Fibroblast of the conjunctiva (primary cell): ENCODE measurements around the gene RPS6KA2.

ENCODE experiments used
- DNase-seq: peaks from one replicate; pipeline ENCODE4 v3.0.0-alpha.2; 2010; ENCODE audit warnings: low read depth

The RPS6KA2 gene

GRCh38 chr6:166656230-166657151 lies 29.4 kb upstream of the RPS6KA2 start:
- DNase-seq: no peak

DNA sequence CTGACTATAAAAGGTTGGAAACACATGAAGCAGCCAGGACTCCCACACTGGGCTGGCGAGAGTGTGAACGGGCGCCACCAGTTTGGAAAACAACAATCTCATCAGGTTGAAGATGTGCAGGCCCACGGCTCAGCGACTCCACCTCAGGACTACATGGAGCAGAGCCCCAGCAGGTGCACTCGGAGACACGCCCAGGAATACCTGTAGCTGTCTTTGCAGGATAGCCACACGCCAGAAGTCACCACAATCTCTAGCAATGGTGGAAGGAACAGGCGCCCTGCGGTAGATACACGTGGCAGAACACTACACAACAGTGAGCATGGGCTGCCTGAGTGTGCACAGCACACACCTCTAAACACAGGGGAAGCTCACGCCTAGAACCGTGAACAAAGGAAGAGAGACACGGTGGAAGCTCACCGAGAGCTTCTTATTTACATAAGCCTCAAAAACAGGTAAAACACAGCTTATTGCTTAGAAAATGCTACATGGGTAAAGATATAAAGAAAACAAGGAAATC lies 28.7 kb upstream of the RPS6KA2 start:
- DNase-seq: no peak

- no peak for DNase-seq
Observed at GRCh38 chr6:166655251-166655650, 28.2 kb upstream of the RPS6KA2 start.

DNA sequence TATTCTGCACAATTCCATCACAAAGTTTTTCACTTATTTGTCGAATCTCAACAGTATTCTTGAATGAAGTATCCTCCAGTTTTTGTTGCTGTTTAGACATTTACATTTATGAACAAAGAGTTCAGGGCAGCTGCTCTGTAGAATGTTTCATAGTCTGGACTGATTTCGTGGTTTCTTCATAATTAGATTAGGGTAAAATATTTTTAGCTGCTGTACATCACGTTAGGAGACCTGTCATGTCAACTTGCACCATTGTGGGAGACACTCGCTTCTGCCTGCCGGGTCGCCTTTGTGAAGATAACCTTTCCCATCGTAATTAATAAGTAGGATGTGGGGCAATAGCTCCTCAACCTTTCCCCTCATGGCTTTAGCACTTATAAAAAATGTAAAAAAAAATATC lies 27.5 kb upstream of the RPS6KA2 start:
- no peak for DNase-seq

GRCh38 chr6:166653639-166653941 lies 26.5 kb upstream of the RPS6KA2 start:
- no peak for DNase-seq

- DNase-seq: no peak
Observed at GRCh38 chr6:166650824-166651807, 24.1 kb upstream of the RPS6KA2 start.

DNA sequence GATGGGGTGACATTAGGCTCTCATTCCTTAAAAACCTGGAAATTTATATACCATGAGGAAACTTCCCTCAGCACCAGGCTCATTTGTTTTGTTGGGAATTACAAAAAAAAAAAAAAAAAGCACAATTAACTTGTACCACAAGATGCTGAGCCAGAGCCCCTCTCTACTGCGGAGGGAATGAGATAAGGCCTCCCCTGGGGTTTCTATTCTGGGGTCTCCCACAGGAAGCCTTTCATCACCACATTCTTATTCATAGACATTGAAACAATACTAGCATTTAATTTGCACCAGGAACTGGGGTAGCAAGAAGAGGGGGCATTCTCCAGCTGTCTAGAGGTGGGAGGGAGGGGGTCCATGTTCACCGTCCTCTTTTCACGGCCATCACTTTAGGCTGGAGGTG lies 23.0 kb upstream of the RPS6KA2 start:
- DNase-seq: no peak

DNA sequence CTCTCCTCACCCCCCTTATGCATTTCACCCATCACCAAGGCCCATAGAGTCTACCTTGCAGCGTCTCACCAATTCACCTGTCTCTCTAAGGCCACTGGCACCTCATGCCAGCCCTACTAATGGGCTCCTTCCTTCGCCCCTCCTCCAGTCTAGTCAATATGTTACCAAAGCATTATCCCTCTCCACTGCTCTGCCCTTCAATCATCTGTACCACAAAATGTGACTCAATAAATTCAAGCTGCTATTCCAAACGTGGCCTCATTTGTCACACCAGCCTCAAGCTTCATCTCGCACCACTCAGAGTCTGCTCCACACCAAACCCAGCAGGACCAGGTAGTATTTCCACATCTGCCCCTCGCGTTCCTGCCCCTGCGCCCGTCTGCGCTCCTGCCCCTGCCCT lies 21.8 kb upstream of the RPS6KA2 start:
- DNase-seq: no peak

DNA sequence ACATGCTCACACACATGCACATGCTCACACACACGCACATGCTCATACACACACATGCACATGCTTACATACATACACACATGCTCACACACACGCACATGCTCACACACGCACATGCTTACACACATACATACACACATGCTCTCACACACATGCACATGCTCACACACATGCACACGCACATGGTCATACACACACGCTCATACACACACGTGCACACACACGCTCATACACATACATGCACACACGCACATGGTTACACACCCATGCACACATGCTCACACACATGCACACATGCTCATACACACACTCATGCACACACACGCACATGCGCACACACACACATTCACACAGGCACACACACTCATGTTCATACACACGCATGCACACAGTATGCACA lies 20.8 kb upstream of the RPS6KA2 start:
- DNase-seq: no peak

DNA sequence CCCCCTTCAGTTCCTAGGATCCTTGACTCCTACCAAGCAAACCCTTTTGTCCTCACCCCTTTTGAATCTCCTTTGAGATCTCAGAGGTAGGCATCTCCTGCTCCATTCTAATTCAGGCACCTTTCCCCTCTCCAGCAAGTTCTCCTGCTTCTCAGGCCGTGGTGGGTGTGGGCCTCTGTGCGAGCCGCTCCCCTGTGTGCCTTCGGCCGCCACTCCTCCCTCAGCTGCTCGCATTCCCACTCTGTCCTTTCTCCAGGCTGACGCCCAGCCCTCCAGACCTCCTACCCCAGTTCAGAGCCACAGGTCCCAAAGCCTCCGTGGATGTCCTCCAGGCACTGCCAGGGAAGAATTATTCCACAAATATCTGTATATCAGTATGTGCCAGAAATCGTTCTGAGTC lies 19.7 kb upstream of the RPS6KA2 start:
- no peak for DNase-seq

- no peak for DNase-seq
Observed at GRCh38 chr6:166645896-166646295, 18.8 kb upstream of the RPS6KA2 start.

DNA sequence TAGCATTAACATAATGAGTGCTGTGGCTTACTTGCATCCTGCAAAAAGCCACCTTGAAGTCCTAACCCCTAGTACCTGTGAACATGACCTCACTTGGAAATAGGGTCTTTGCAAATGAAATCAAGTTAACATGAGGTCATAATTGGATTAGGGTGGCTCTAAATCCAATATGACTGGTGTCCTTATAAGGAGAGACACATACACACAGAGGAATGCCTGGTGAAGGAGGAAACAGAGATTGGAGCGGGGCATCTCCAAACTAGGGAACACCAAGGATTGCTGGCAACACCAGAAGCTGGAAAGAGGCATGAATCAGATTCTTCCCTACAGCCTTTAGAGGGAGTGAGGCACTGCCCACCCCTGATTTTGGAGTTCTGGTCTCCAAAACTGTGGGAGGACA lies 17.6 kb upstream of the RPS6KA2 start:
- DNase-seq: no peak

GRCh38 chr6:166643891-166644590 lies 17.0 kb upstream of the RPS6KA2 start:
- DNase-seq: no peak

GRCh38 chr6:166642646-166643045 lies 15.6 kb upstream of the RPS6KA2 start:
- no peak for DNase-seq

- DNase-seq: no peak
Observed at GRCh38 chr6:166640342-166641043, 13.4 kb upstream of the RPS6KA2 start.

- no peak for DNase-seq
Observed at GRCh38 chr6:166639921-166640320, 12.9 kb upstream of the RPS6KA2 start.

DNA sequence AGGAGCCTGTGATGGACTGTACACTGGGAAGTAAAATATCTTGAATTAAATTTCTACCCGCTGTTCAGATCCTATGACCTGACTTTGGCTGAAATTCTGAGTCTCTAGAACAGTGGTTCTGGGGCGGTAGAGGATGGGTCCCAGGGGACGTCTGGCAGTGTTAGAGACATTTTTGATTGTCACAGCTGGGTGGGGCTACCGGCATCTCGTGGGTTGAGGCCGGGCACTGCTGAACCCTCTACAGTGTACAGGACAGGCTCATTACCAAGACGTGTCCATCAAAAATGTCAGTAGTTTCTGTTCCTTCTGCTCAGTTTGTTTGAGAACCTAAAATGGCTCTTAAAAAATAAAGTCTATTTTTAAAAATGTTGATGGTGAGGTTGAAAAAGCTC lies 11.5 kb upstream of the RPS6KA2 start:
- DNase-seq: no peak

- DNase-seq: no peak
Observed at GRCh38 chr6:166637812-166638572, 10.9 kb upstream of the RPS6KA2 start.

DNA sequence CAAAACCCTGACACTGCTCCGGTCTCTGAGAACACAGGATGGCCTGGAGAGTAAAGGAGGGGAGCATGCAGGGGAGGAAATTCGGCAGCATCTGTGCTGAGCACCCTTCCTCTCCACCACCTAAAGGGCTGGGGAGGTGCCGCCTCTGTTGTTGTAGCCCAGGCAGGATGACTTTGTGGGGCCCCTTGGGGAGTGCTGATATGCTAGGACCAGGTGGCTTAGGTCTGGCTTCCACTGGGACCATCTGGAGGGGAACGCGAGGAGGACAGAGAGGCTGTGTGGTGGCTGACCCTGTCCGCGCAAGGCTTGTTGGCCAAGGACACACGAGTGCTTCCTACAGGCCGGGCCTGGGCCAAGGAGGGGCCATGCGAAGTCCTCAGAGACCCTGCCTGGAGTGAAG lies 9.9 kb upstream of the RPS6KA2 start:
- no peak for DNase-seq

- DNase-seq: no peak
Observed at GRCh38 chr6:166636191-166636933, 9.3 kb upstream of the RPS6KA2 start.
